Endothelial cell (in vitro differentiated cells): ENCODE results near the gene GUK1. TPM values are rescaled to one million over a fixed set of nuclear protein-coding genes. Genes with fewer than 3 reads are reported as not detected.

Experiments used
- DNase-seq: peaks from one replicate; pipeline ENCODE4 v3.0.0; 2021; ENCODE audit warnings: low spot score
- H3K27ac Mint-ChIP-seq: one replicate; pipeline ENCODE4 v1.8.0; 2021; ENCODE audit warnings: mixed read lengths, inconsistent platforms; ENCODE audit not compliant: unreplicated experiment
- H3K27me3 Mint-ChIP-seq: one replicate; pipeline ENCODE4 v1.8.0; 2021; ENCODE audit warnings: mild to moderate bottlenecking, moderate library complexity, mixed read lengths, inconsistent platforms; ENCODE audit not compliant: unreplicated experiment
- H3K36me3 Mint-ChIP-seq: one replicate; pipeline ENCODE4 v1.8.0; 2021; ENCODE audit warnings: mild to moderate bottlenecking, low read depth, mixed read lengths, inconsistent platforms; ENCODE audit not compliant: unreplicated experiment
- H3K4me1 Mint-ChIP-seq: one replicate; pipeline ENCODE4 v1.8.0; 2021; ENCODE audit warnings: mild to moderate bottlenecking, mixed read lengths, inconsistent platforms; ENCODE audit not compliant: unreplicated experiment
- H3K4me3 Mint-ChIP-seq: one replicate; pipeline ENCODE4 v1.8.0; 2021; ENCODE audit warnings: mild to moderate bottlenecking, mixed read lengths, inconsistent platforms; ENCODE audit not compliant: unreplicated experiment
- H3K9me3 Mint-ChIP-seq: one replicate; pipeline ENCODE4 v1.8.0; 2021; ENCODE audit warnings: mixed read lengths, inconsistent platforms; ENCODE audit not compliant: unreplicated experiment
- CTCF ChIP-seq: fragments of 200-600 bp; sonication (generic); IDR thresholded peaks from one replicate; pipeline ENCODE4 v1.5.0; 2021; ENCODE audit warnings: antibody characterized with exemption; ENCODE audit not compliant: unreplicated experiment
- total RNA-seq: library from RNA; stranded (reverse); fragmentation: NEBNext Ultra II Directional; extraction: Animal tissue kit (Norgen Biotek cat#: 25700); gene quantifications from one replicate; pipeline ENCODE4 v1.2.1, GENCODE V29; 2021; ENCODE audit not compliant: unreplicated experiment

Gene GUK1
- total RNA-seq, 1 donor from 2014 or later = 280 TPM

GRCh38 chr1:228190182-228190581 is 50.1 kb downstream of the GUK1 start:
- DNase-seq = no peak
- H3K27ac Mint-ChIP-seq = no peak overlapping the region
- peaks cover 2% of the 10 kb centered on the region for H3K4me1 Mint-ChIP-seq
- no peak for TF ChIP-seq CTCF
- peaks cover 11% of the 10 kb centered on the region for H3K36me3 Mint-ChIP-seq
- no peaks in the 10 kb centered on the region for H3K9me3 Mint-ChIP-seq
- no peak overlapping the region for H3K4me3 Mint-ChIP-seq
- peaks cover 3% of the 10 kb centered on the region for H3K27me3 Mint-ChIP-seq

- Mint-ChIP-seq H3K4me3 (no peak overlapping the region), H3K36me3 (peaks cover 11% of the 10 kb centered on the region), H3K9me3 (no peaks in the 10 kb centered on the region), H3K27ac (no peak overlapping the region), H3K4me1 (no peaks in the 10 kb centered on the region), H3K27me3 (peaks cover 3% of the 10 kb centered on the region)
- no peak for TF ChIP-seq CTCF
- no peak for DNase-seq
Observed at GRCh38 chr1:228190778-228191177, 50.7 kb downstream of the GUK1 start.

- peaks cover 5% of the 10 kb centered on the region for H3K9me3 Mint-ChIP-seq
- peaks cover 3% of the 10 kb centered on the region for H3K27me3 Mint-ChIP-seq
- DNase-seq = no peak
- H3K4me3 Mint-ChIP-seq = no peak overlapping the region
- no peak for TF ChIP-seq CTCF
- no peaks in the 10 kb centered on the region for H3K4me1 Mint-ChIP-seq
- H3K36me3 Mint-ChIP-seq = peaks cover 4% of the 10 kb centered on the region
- H3K27ac Mint-ChIP-seq = no peak overlapping the region
Observed at GRCh38 chr1:228194436-228194835, 54.4 kb downstream of the GUK1 start.

GRCh38 chr1:228194921-228195812 is 55.1 kb downstream of the GUK1 start:
- no peak overlapping the region for H3K4me3 Mint-ChIP-seq
- peaks cover 2% of the 10 kb centered on the region for H3K27me3 Mint-ChIP-seq
- TF ChIP-seq CTCF = no peak
- peaks cover 4% of the 10 kb centered on the region for H3K36me3 Mint-ChIP-seq
- no peak for DNase-seq
- H3K4me1 Mint-ChIP-seq = no peaks in the 10 kb centered on the region
- H3K9me3 Mint-ChIP-seq = peaks cover 5% of the 10 kb centered on the region
- no peak overlapping the region for H3K27ac Mint-ChIP-seq

- Mint-ChIP-seq H3K27ac (no peak overlapping the region), H3K4me1 (no peaks in the 10 kb centered on the region), H3K36me3 (no peaks in the 10 kb centered on the region), H3K27me3 (no peaks in the 10 kb centered on the region), H3K4me3 (no peak overlapping the region), H3K9me3 (peaks cover 5% of the 10 kb centered on the region)
- DNase-seq = no peak
- no peak for TF ChIP-seq CTCF
Observed at GRCh38 chr1:228197555-228198147, 57.6 kb downstream of the GUK1 start.
